GM19463 (cell line): ENCODE measurements around the gene PSMB4.
"Not testable (repeated sequence)": the region's sequence is repeated elsewhere in the genome, so short reads cannot be mapped to it uniquely, and the experiment has no call there.

Experiments
- ATAC-seq: cut with Tn5 transposase; IDR thresholded peaks from one replicate; pipeline ENCODE4 v1.9.1; 2021; ENCODE audit warnings: mild to moderate bottlenecking, moderate library complexity; ENCODE audit not compliant: unreplicated experiment

PSMB4 gene

DNA sequence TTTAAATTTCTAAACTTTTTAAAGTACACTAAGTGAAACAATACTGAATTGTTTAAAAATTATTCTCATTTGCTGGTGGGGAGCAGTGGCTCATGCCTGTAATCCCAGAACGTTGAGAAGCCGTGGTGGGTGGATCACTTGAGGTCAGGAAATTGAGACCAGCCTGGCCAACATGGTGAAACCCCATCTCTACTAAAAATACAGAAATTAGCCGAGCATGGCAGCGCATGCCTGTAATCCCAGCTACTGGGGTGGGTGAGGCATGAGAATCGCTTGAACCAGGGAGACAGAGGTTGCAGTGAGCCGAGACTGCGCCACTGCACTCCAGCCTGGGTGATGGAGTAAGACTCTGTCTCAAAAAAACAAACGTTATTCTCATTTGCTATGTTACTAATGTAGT lies 38.0 kb downstream of the PSMB4 start:
- ATAC-seq = not testable (repeated sequence)

DNA sequence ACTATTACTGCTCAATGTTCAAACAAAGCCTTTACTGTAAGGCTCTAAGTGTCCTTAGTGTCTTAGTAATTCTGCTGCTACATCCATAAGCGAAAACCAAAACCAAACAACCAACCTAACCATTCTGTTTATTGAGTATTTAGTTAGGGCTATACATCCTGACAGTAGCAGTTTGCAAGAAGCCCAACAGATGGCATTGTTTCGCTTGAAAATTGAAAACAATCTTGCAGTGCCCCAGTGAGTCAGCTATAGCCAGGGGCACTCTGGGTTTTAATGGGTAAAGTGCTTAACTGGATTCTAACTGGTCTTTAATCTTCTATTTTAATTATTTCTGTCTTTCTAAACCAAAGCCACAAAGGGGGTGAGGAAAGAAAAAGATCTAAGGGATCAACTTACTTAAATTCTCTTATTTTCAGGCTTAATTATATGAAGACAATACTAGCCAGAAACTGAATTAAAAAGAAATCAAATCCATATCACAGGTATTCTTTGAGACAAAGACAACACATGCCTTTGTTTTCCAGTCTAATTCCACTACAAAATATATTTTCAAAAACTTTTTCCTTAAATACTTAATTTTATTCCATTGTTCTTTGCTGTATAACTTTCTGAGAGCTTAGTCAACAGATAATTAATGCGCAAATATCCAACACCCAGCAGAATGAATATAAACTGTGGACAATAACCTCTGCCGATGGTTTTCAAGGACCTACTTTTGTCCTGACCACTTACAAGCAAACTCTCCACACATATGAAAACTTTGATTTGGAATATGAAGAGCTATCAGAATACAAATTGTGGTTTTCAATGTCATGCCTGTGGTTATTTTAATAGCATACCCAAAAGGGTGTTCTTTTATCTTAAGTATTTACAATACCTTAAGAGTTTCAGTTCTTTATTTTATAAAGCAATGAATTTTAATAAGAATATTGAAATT lies 44.7 kb downstream of the PSMB4 start:
- no peak for ATAC-seq

DNA sequence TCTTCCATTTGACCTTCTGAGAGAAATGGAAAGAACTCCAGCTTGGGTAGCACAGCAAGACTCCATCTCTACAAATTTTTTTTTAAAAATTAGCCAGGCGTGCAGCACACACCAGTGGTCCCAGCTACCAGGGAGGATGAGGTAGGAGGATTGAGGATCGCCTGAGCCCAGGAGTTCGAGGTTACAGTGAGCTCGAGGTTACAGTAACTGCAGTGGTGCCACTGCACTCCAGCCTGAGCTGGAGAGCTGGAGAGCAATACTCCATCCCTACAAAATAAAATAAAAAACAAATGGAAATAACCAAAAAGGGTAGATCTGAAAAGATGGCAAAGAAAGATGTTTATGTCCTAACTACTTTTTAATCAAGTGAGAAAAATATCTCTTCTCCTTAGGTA lies 45.4 kb downstream of the PSMB4 start:
- ATAC-seq = no peak

DNA sequence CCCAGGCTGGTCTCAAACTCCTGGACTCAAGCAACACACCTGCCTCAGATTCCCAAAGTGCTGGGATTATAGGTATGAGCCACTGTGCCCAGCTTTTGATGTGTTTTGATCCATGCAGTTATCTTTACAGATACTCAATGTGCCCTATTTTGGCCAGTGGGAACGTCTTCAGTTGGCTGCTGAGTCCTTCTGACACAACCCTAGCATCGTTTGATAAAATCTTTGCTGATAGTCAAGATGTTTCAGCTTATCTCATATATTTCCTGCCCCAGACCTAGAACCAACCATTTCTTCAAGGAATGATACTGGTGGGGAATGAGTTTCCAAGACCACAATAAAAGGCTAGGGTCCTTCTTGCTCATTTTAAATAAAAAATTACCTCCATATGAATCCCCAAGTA lies 48.3 kb downstream of the PSMB4 start:
- no peak for ATAC-seq
